GM18526 (cell line): ENCODE results near the gene SYNPR.

Source experiments
- POLR2A ChIP-seq: IDR thresholded peaks from 3 replicates; pipeline ENCODE4 v1.6.1; 2011; ENCODE audit not compliant: insufficient read length; ENCODE audit errors: extremely low read depth

SYNPR gene

GRCh38 chr3:63467392-63467791 lies 189.3 kb downstream of the SYNPR start:
- no peak for TF ChIP-seq POLR2A

GRCh38 chr3:63470745-63471144 lies 192.6 kb downstream of the SYNPR start:
- TF ChIP-seq POLR2A: no peak

- no peak for TF ChIP-seq POLR2A
Observed at GRCh38 chr3:63471781-63472180, 193.7 kb downstream of the SYNPR start.

GRCh38 chr3:63473641-63474166 lies 195.6 kb downstream of the SYNPR start:
- no peak for TF ChIP-seq POLR2A

- no peak for TF ChIP-seq POLR2A
Observed at GRCh38 chr3:63474828-63475518, 196.9 kb downstream of the SYNPR start.

GRCh38 chr3:63477494-63478129 lies 199.5 kb downstream of the SYNPR start:
- TF ChIP-seq POLR2A: no peak

- TF ChIP-seq POLR2A: no peak
Observed at GRCh38 chr3:63478990-63479660, 201.0 kb downstream of the SYNPR start.

GRCh38 chr3:63479661-63480035 lies 201.5 kb downstream of the SYNPR start:
- TF ChIP-seq POLR2A: no peak

GRCh38 chr3:63481627-63482026 lies 203.5 kb downstream of the SYNPR start:
- TF ChIP-seq POLR2A: no peak

- TF ChIP-seq POLR2A: no peak
Observed at GRCh38 chr3:63482341-63482740, 204.2 kb downstream of the SYNPR start.

GRCh38 chr3:63492464-63492863 lies 214.4 kb downstream of the SYNPR start:
- no peak for TF ChIP-seq POLR2A

- TF ChIP-seq POLR2A: no peak
Observed at GRCh38 chr3:63493101-63493500, 215.0 kb downstream of the SYNPR start.

GRCh38 chr3:63494646-63495045 lies 216.5 kb downstream of the SYNPR start:
- no peak for TF ChIP-seq POLR2A

- no peak for TF ChIP-seq POLR2A
Observed at GRCh38 chr3:63497641-63498040, 219.5 kb downstream of the SYNPR start.

GRCh38 chr3:63500196-63500595 lies 222.1 kb downstream of the SYNPR start:
- no peak for TF ChIP-seq POLR2A

- TF ChIP-seq POLR2A: no peak
Observed at GRCh38 chr3:63508305-63508704, 230.2 kb downstream of the SYNPR start.
